GM12878 (cell line): ENCODE results near the gene GTPBP3. TPM values are rescaled to one million over a fixed set of nuclear protein-coding genes. Genes with fewer than 3 reads are reported as not detected.

Experiments used
- CTCF ChIP-seq, 3 experiments: IDR thresholded peaks in 2 of 3; conservative IDR thresholded peaks in 1 of 3; 2 replicates each; pipeline ENCODE4 v1.5.1; 2011; ENCODE audit warnings: low read depth in 3 of 3, low read length in 3 of 3, mild to moderate bottlenecking in 3 of 3, control low read depth in 2 of 3, moderate library complexity in 2 of 3, inconsistent platforms in 1 of 3, mixed read lengths in 1 of 3; ENCODE audit not compliant: control insufficient read depth in 2 of 3, insufficient read depth in 1 of 3; ENCODE audit errors: extremely low read depth in 1 of 3
- ZNF687 ChIP-seq: fragments of 450-650 bp; IDR thresholded peaks from 2 replicates; pipeline ENCODE4 v1.6.1; 2017; ENCODE audit warnings: mild to moderate bottlenecking, moderate library complexity
- polyA plus RNA-seq, 11 experiments: library from polyadenylated mRNA; depleted of rRNA in 4 of 11; unstranded in 6 of 11; stranded (reverse) in 5 of 11; fragments of >200 nt; fragmentation: Nextera tagmentation in 4 of 11; fragmentation: Illumina TruSeq in 1 of 11; extraction: Ambion mirVana in 4 of 11; extraction: Trizol in 1 of 11; gene quantifications; 1 replicate in 1 of 11; 2 replicates in 10 of 11; pipeline versions ENCODE4 v1.2.1 to v1.2.3, GENCODE V29; 2011 to 2016; ENCODE audit warnings: inconsistent platforms in 2 of 11, missing spikeins in 2 of 11, low read depth in 1 of 11
- total RNA-seq, 4 experiments: library from RNA; depleted of rRNA in 3 of 4; stranded (reverse); fragments of >200 nt in 3 of 4; fragmentation: Illumina TruSeq in 1 of 4; extraction: Trizol in 1 of 4; gene quantifications; 2 replicates each; pipeline versions ENCODE4 v1.2.1 to v1.2.3, GENCODE V29; 2013 to 2021
- TF ChIP-seq, protein P1 (sequence below): fragments of 450-650 bp; IDR thresholded peaks from 2 replicates; pipeline ENCODE4 v1.6.1; 2018; ENCODE audit warnings: borderline replicate concordance, mild to moderate bottlenecking; ENCODE audit not compliant: partially characterized antibody

The GTPBP3 gene
- total and polyA plus RNA-seq, 10 of the 15 experiments (the other 5 are each of a cell fraction or from before 2014, with no cell fraction given) = 2.9 to 46.8 (median 15.4) TPM

GRCh38 chr19:17319473-17320238 lies 17.7 kb upstream of the GTPBP3 start (continued):
- TF ChIP-seq, protein P1, sequence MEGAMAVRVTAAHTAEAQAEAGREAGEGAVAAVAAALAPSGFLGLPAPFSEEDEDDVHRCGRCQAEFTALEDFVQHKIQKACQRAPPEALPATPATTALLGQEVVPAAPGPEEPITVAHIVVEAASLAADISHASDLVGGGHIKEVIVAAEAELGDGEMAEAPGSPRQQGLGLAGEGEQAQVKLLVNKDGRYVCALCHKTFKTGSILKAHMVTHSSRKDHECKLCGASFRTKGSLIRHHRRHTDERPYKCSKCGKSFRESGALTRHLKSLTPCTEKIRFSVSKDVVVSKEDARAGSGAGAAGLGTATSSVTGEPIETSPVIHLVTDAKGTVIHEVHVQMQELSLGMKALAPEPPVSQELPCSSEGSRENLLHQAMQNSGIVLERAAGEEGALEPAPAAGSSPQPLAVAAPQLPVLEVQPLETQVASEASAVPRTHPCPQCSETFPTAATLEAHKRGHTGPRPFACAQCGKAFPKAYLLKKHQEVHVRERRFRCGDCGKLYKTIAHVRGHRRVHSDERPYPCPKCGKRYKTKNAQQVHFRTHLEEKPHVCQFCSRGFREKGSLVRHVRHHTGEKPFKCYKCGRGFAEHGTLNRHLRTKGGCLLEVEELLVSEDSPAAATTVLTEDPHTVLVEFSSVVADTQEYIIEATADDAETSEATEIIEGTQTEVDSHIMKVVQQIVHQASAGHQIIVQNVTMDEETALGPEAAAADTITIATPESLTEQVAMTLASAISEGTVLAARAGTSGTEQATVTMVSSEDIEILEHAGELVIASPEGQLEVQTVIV = no peak
- TF ChIP-seq ZNF687 = no peak
- TF ChIP-seq CTCF (IDR thresholded peaks at IDR 0.05 in 2 of 3, conservative IDR thresholded peaks at IDR 0.05 in 1 of 3; ENCODE audit: control insufficient read depth in 2 of 3, extremely low read depth in 1 of 3, insufficient read depth in 1 of 3, low read depth in 3 of 3, low read length in 3 of 3) = no peak
